NK-92 treated with Interleukin-12 subunit alpha and Interleukin-12 subunit beta, amount 100 ng/mL, for 24 hours (cell line): ENCODE measurements around the gene RTN4IP1.
"Not testable (repeated sequence)": the region's sequence is repeated elsewhere in the genome, so short reads cannot be mapped to it uniquely, and the experiment has no call there.

ENCODE experiments used
- DNase-seq: peaks from one replicate; lab custom pipeline; 2025; lab: John Stamatoyannopoulos, UW

RTN4IP1 gene

GRCh38 chr6:106581468-106581867, 47.8 kb downstream of the RTN4IP1 start:
- no peak for DNase-seq

DNA sequence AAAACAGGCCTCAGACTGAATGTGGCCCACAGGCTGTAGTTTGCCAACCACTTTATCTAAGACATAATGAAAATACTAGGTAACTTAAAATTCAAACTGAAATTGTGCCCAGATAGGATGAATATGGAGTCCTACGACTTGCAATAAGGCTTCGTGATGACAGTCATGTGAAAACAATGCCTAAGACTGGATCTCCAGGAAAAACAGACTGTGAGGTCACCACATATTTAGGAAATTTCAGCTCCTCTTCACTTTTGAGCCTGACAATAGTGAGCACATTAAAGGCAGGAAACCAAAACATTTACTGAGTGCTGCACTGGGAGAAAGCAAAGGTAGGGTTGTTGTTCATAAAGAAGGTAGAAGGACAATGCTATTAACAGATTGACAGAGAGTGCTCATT, 50.0 kb downstream of the RTN4IP1 start:
- DNase-seq, result no peak

DNA sequence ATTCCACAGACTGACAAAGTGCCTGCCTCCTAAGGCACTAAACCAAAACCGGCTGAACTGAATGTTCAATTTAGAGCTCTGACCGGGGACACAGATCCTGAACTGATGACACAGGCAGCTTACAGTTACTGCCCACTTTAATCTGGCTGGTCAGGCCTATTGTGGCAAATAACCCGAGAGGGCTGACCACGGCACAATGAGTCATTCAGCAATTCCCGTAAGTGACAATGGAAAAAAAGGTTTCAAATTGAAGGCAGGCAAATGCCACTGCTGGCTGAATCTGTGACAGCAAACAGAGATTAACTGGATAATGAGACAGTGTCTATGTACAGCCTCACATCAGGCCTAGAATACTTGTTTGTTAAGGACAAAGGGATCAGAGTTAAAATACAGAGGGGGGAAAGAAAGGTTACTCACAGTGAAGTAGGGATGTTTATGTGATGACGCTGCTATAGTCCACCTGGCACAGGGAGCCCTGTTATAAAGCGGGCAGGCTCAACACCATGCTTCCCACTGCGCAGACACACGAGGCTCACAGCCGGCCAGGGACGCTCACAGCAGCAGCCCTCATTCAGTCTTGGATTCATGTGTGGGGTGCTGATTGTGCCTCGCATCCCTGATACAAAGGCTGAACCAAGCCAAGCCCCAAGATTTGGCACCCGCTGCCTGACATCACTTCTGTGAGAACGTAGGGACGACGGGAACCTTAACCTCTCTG, 54.4 kb downstream of the RTN4IP1 start:
- no peak for DNase-seq

DNA sequence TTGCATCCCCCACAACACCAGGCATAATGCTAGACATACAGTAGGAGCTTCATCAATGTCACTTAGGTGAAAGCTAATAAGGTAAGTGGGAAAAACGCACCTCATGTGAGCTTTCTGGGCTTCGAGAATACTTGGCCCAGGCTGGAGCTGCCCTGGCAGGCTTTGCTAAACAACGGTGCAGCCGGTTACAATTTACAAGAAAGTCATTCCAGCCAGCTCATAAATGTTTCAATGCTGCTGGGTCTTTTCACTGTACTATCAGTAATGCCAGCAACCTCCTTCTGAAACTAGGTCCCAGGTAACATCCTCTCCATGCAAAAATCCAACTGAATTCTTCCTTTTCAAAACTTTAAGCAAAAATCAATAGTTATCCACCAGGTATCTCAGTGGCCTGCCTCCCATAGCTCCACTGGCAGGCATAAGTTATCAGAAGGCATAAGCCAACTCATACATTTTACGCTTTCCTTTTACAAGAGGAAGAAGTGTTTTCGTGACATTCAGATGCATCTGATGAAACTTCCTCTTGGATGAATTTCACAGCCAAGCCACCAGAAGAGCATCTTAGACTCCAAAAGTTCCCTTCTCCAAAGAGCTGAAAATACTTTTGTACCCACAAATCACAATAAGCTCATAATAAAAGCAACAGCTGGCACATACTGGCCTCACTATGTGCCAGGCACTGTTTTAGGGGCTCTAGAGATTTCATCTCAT, 56.3 kb downstream of the RTN4IP1 start:
- no peak for DNase-seq

DNA sequence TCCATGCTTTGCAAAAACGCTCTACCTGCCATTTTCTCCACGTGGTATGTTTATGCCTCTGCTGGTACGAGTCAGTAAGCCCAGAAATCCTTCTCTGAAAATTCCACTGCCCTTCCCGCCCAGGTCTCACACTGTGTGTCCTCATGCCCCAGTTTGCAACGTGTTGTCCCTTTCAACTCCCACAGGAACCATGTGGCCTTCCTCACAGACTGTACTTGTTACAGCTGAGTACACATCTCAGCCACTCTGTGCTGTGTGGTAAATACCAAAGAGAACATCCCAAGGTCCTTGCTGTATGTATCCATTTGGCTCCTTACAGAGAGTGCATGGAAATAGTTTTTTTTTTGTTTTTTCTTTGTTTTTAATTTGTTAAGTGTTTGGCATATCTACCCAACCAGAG, 56.9 kb downstream of the RTN4IP1 start:
- DNase-seq, result no peak

DNA sequence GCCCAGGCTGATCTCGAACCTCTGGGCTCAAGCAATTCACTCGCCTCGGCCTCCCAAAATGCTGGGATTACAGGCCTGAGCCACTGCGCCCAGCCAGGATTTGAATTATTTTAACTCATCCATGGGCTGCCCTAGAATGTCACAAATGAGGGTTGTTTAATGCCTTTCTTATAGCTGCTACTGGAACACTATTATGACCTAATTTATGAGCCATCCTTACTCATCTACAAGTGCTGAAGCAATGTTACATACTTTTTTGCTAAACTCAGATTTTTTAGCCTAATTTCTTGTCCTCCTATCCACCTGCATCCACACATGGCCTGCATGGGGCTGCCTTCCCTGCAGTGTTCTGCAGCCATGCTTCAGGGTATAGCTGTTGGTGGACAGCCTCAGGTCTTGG, 59.9 kb downstream of the RTN4IP1 start:
- no peak for DNase-seq

DNA sequence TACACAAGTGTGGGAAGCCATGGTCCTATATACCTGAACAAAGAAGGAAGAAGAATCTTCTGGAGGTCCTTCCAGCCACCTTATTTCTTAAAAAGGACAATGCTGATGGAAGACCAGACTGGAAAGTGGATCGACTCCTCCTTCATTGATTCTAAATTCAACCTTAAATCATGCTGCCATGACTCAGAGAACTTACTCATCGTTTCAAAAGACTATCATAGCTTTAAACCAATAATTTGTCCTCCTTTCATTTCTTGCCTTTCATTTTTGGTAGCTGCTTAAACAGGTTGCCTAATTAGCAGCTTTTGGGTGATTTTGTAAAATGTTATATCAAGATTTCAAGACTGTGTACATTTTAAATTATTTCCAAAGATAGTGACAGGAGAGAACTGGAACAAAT, 60.8 kb downstream of the RTN4IP1 start:
- DNase-seq, result no peak

DNA sequence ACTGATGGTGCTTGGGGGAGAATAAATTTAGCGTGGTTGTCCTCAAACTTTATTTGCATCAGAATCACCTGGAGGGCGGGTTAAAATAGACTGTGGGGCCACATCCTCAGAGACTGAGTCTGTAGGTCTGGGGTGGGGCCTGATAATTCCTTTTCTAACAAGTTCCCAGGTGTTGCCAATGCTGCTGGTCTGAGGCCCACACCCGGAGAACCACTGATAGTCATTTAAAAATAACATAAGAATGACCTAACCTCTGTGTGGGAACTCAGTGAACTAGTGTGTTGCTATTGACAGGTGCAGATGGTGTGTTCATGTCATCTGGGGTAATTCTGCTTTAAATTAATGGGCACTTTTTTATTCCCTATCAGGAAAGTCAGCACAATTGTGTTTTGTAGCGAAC, 64.8 kb downstream of the RTN4IP1 start:
- DNase-seq, result no peak

DNA sequence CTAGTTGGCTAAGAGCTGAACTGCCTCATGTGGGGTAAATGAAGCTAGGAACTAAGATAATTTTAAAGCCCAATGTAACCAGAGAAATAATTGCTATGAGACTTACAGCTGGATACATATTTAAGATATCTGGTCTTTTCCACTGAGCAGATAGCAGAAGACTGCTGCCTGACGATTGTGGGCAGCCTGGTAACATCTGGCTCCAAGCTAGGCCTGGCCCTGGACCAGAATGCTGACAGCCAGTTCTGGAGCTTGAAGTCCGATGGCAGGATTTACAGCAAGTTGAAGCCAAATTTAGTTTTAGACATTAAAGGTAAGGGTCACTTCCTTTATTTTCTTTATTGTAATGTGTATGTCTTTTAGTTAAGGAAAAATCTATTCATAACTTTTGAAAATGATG, 65.7 kb downstream of the RTN4IP1 start:
- no peak for DNase-seq

DNA sequence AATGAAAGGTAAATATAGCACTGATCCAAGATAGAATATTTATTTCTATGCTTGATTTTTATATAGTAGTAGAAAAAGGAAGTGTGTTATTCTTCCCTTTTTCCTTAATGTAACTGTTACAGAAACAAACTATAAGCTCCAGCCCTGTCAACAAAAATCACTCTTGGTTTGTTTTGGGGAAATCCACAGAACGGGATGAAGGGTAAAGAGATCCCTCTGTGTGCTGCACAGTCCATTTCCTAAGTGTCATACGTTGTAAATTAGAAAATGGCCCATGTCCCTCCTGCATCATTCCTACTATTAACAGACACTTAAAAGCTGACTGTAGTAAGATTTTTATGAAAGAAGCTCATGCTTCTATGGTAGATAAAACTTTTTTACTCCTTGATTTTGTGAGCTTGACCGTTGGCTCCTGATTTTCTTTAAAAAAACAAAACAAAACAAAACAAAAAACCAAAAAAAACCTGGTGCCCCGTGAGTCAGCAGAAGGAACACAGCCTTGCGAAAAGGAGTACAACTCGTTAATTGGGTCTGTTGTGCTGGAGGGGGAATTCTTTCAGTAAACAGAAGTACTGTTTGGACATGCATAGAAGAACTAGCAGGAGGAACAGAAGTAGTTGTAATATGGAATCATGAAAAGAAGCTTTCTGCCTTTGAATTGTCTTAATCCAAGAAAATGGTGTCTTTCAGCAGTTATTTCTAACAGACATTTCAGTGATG, 67.5 kb downstream of the RTN4IP1 start:
- DNase-seq, result no peak

GRCh38 chr6:106560996-106561685, 68.2 kb downstream of the RTN4IP1 start:
- no peak for DNase-seq

- DNase-seq, result not testable (repeated sequence)
Observed at GRCh38 chr6:106559659-106560058, 69.6 kb downstream of the RTN4IP1 start.

DNA sequence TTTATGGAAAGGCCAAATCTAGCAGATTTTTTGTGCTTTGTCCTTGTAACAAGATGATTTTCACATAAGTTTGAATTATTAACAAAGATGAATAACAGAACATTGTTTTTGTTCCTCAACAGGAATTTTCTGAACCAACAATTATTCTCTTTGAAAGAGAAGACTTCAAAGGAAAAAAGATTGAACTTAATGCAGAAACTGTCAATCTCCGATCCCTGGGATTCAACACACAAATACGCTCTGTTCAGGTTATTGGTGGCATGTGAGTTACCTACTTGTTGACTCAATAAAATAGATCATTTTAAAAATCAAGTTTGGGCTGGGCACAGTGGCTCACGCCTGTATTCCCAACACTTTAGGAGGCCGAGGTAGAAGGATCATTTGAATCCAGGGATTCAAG, 70.9 kb downstream of the RTN4IP1 start:
- DNase-seq, result no peak

DNA sequence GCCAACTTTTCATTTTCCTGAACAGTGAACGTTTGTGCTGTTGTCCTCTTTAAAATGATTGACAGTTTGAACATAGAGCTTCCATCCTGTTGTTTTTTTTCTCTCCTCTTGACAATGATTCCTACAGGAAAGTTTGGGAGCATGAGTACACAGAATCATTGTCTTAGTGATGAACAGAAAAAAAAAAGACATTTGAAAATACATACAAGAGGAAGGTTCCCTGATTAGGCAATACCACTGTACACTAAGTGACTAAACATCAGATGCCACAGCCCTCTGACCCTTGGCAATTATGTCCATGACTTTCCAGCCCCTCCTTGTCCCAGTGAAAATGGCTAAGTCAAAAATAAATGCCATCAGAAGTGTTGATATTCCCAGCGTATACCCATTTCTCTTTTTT, 71.5 kb downstream of the RTN4IP1 start:
- no peak for DNase-seq

GRCh38 chr6:106556368-106556960, 72.8 kb downstream of the RTN4IP1 start:
- no peak for DNase-seq

- no peak for DNase-seq
Observed at GRCh38 chr6:106555767-106556166, 73.5 kb downstream of the RTN4IP1 start.

DNA sequence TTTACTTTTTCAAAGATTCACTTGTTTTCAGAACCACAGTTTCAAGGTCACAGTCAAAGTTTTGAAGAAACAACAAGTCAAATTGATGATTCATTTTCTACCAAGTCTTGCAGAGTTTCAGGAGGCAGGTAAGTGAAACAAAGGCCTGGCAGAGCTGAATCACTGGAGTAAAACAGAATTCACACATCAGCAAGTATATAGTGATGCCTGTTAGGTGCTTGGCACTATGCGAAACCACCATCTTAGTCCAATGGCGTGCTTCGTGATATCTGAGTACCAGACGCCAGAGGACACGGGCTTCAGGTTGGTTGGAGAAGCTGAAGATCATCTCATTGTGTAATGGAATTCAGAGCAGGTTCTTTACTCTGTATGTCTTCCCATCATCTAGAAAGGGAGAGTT, 75.9 kb downstream of the RTN4IP1 start:
- DNase-seq, result no peak

DNA sequence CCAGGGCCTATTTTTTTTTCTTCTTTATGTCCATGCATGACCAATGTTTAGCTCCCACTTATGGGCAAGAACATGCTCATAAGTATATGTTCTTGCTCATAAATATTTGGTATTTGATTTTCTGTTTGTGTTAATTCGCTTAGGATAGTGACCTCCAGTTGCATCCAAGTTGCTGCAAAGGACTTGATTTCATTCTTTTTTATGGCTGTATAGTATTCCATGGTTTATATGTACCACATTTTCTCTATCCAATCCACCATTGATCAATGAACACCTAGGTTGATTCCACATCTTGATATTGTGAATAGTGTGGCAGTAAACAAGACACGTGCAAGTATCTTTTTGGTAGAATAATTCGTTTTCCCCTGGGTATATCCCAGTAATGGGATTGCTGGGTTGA, 78.1 kb downstream of the RTN4IP1 start:
- DNase-seq, result no peak

- DNase-seq, result no peak
Observed at GRCh38 chr6:106549521-106549920, 79.8 kb downstream of the RTN4IP1 start.

DNA sequence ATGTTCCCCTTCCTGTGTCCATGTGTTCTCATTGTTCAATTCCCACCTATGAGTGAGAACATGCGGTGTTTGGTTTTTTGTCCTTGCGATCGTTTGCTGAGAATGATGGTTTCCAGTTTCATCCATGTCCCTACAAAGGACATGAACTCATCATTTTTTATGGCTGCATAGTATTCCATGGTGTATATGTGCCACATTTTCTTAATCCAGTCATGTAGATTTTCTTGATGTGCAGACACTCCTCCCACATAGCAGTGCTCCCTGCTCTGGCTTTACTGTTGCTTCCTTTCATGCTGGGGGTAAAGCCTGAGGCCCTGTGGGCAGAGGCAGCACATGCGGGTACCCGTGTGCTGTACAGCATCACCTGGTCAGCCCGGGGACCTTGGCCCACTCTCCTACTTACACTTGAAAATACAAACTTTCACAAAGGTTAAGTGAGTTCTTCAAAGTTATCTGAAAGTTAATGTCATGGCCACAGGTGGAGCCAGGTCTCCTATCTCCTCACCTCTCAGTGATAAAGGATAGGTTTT, 80.3 kb downstream of the RTN4IP1 start:
- DNase-seq, result not testable (repeated sequence)

GRCh38 chr6:106547601-106548453, 81.5 kb downstream of the RTN4IP1 start:
- DNase-seq, result no peak
